BE2C (cell line): ENCODE results near the gene PCDH9.

Experiments
- DNase-seq: peaks from one replicate; pipeline ENCODE4 v3.0.0-alpha.2; 2020
- H3K27me3 ChIP-seq: fragments of 250-450 bp; sonication (Bioruptor Pico); 2 replicates; pipeline ENCODE4 v1.5.1; 2020; ENCODE audit warnings: mild to moderate bottlenecking
- H3K36me3 ChIP-seq: fragments of 250-450 bp; sonication (Bioruptor Pico); 2 replicates; pipeline ENCODE4 v1.5.1; 2020; ENCODE audit warnings: mild to moderate bottlenecking
- H3K4me1 ChIP-seq: fragments of 250-450 bp; sonication (Bioruptor Pico); 2 replicates; pipeline ENCODE4 v1.5.1; 2020
- H3K4me3 ChIP-seq: 2 replicates; pipeline ENCODE4 v1.5.1; 2011; ENCODE audit warnings: low read depth, low read length
- H3K9me3 ChIP-seq: fragments of 250-450 bp; sonication (Bioruptor Pico); 2 replicates; pipeline ENCODE4 v1.5.1; 2020
- TF ChIP-seq, protein P1 (sequence below): IDR thresholded peaks from 2 replicates; pipeline ENCODE4 v1.5.1; 2012; ENCODE audit warnings: mild to moderate bottlenecking, low read depth, low read length

Gene PCDH9

DNA sequence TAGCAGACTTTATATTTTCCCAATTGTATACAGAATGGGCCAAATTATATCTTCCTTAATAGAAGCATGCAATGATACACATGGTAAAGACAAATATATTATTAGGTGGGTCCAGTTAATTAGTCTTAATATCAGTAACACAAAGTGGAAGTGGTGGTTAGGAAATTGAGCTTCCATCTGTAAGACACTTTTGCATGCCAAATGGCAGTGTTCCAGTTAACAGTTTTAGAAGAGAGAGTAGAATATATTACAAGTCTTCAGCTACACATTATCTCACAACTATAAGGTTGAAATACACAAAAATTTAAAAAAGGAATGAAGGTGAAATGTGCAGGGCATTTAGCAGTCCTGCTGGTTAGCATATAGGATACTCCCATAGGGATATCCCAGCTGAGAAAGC is 536.5 kb downstream of the PCDH9 start:
- TF ChIP-seq, protein P1, sequence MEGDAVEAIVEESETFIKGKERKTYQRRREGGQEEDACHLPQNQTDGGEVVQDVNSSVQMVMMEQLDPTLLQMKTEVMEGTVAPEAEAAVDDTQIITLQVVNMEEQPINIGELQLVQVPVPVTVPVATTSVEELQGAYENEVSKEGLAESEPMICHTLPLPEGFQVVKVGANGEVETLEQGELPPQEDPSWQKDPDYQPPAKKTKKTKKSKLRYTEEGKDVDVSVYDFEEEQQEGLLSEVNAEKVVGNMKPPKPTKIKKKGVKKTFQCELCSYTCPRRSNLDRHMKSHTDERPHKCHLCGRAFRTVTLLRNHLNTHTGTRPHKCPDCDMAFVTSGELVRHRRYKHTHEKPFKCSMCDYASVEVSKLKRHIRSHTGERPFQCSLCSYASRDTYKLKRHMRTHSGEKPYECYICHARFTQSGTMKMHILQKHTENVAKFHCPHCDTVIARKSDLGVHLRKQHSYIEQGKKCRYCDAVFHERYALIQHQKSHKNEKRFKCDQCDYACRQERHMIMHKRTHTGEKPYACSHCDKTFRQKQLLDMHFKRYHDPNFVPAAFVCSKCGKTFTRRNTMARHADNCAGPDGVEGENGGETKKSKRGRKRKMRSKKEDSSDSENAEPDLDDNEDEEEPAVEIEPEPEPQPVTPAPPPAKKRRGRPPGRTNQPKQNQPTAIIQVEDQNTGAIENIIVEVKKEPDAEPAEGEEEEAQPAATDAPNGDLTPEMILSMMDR: no peak
- peaks cover 4% of the 10 kb centered on the region for H3K4me1 ChIP-seq
- no peaks in the 10 kb centered on the region for H3K27me3 ChIP-seq
- no peaks in the 10 kb centered on the region for H3K36me3 ChIP-seq
- DNase-seq: no peak
- H3K9me3 ChIP-seq: no peaks in the 10 kb centered on the region; the same call in 1 of the 2 replicates
- no peak overlapping the region for H3K4me3 ChIP-seq

DNA sequence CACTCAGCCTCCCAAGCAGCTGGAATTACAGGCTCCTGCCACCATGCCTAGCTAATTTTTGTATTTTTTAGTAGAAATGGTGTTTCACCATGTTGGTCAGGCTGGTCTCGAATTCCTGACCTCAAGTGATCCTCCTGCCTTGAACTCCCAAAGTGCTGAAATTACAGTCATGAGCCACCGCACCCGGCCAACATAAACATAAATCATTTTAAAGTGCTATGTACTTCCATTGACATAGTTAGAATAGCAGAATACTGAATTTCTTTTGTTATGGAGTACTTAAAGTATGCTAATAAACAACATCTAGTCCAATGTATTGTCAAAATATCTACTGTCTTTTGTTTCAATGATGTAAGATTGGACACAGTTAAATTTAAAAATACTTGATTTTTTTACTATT is 539.0 kb downstream of the PCDH9 start:
- Histone ChIP-seq H3K4me3 (no peak overlapping the region), H3K27me3 (no peaks in the 10 kb centered on the region)
- TF ChIP-seq, protein P1: no peak

DNA sequence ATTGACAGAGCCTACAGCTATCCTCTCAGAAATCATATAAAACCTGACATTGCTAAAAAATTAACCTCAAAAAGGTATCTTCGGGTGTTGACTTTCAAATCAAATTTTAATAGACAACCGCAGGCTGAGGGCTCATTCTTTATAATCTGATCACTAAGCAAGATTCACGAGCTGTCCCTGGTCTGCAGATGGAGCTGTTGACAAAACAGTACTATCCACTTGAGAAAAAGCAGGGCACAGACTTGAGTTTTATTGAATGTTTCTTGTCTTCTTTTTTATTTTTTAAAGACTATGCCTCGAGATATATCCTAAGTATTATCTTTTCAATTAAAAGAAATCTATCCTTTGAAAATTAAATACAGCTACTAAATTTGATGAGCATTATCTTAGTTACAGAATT is 540.5 kb downstream of the PCDH9 start:
- TF ChIP-seq, protein P1: peak; percentile 68
- Histone ChIP-seq H3K36me3 (no peaks in the 10 kb centered on the region), H3K4me1 (peaks cover 4% of the 10 kb centered on the region), H3K4me3 (peak overlapping the region; percentile 31), H3K9me3 (no peaks in the 10 kb centered on the region; the same call in 1 of the 2 replicates), H3K27me3 (no peaks in the 10 kb centered on the region)
- peak; percentile 30 for DNase-seq

More for the DNA sequence above, 539.0 kb downstream of the PCDH9 start:
- Histone ChIP-seq H3K9me3 (no peaks in the 10 kb centered on the region; the same call in 1 of the 2 replicates), H3K4me1 (peaks cover 4% of the 10 kb centered on the region), H3K36me3 (no peaks in the 10 kb centered on the region)
- no peak for DNase-seq

DNA sequence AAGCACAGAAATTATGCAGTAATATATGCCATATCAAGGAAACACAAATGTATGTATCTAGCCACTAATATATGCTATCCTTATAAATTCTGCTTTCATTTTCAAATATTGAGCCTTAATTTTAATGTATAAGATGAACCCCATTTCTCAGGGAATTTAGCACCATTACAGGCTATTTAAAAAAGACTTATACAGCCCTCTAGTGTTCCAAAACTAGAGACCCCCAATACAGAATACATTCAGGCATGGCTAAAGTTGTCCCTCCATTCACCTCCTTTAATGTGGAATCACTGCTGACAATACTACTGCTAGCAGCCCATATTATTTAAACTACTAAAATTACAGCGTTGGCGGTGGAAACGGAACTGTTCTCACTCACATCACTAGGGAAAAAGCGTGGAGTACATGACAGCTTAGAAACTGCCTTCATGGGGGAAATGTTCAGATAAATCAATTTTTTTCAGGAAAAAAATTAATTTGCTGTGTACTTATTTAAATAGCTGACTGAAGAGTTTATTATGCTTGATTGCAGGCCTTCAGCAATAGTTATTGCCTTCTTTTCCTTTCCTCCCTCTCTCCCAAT is 541.0 kb downstream of the PCDH9 start:
- no peaks in the 10 kb centered on the region for H3K27me3 ChIP-seq
- no peaks in the 10 kb centered on the region; the same call in 1 of the 2 replicates for H3K9me3 ChIP-seq
- peaks cover 4% of the 10 kb centered on the region for H3K4me1 ChIP-seq
- DNase-seq: no peak
- TF ChIP-seq, protein P1: peak; percentile 57
- peak overlapping the region; percentile 31 for H3K4me3 ChIP-seq
- no peaks in the 10 kb centered on the region for H3K36me3 ChIP-seq

GRCh38 chr13:66681403-66681802 is 548.7 kb downstream of the PCDH9 start:
- no peak overlapping the region for H3K4me3 ChIP-seq
- TF ChIP-seq, protein P1: no peak
- H3K27me3 ChIP-seq: no peaks in the 10 kb centered on the region
- no peaks in the 10 kb centered on the region for H3K36me3 ChIP-seq
- DNase-seq: no peak
- H3K9me3 ChIP-seq: no peaks in the 10 kb centered on the region
- H3K4me1 ChIP-seq: no peaks in the 10 kb centered on the region

DNA sequence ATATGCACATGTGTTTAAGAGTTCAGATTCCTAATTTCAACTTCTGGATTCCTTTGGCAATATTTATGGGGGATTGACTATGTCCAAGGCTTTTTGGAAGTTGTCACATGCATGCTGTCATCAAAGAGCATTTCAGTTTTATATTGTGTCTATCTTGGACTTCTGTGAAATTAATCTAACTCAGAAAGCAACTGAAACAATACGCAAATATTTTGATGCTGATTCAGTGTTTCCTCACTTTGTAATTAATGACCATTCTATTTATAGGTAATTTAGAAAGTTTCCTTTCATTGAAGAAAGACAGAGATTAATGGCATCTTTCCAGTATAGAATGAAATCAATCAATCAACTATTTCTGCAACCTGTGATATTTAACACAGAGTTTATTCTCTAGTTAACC is 550.1 kb downstream of the PCDH9 start:
- TF ChIP-seq, protein P1: no peak
- Histone ChIP-seq H3K36me3 (no peaks in the 10 kb centered on the region), H3K27me3 (no peaks in the 10 kb centered on the region)

More for the DNA sequence above, 550.1 kb downstream of the PCDH9 start:
- no peak for DNase-seq
- Histone ChIP-seq H3K4me1 (no peaks in the 10 kb centered on the region), H3K4me3 (no peak overlapping the region), H3K9me3 (no peaks in the 10 kb centered on the region)
